ENCODE results near the gene ZBTB32.

DNA sequence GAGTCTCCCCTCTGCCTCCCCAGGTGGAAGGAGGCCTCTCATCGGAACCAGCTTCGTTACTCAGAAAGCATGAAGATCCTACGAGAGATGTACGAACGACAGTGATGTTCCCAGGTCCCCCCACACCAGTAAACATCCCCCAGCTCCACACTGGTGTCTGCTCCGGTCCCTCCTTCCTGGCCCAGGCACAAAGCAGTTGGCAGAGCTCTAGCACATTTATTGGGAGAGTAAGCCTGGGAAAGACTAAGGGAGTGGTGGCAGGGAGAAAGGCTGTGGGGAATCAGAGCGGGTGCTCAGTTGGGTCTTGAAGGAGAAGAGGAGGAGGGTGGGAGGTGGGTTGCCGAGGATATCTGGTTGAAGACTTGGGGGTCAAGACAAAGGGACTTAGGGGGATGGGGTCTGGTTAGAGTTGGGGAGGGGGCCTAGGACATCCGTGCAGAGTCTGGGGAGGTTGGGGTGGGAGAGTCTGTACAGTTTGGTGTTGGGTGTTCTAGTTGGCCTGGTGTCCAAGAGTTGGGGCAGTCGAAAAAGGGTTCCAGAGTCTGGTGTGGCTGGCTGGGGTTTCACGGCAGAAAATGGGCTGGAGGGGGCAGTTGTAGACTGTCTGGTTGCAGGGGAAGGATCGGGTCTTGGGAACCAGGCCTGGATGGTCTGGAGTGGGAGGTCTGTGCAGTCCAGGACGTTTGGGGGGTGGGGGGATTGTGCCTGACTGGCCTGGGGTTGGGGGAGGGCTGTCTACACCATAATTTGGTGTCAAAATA, 50.2 kb downstream of the ZBTB32 start:
- TF ChIP-seq, protein P1, sequence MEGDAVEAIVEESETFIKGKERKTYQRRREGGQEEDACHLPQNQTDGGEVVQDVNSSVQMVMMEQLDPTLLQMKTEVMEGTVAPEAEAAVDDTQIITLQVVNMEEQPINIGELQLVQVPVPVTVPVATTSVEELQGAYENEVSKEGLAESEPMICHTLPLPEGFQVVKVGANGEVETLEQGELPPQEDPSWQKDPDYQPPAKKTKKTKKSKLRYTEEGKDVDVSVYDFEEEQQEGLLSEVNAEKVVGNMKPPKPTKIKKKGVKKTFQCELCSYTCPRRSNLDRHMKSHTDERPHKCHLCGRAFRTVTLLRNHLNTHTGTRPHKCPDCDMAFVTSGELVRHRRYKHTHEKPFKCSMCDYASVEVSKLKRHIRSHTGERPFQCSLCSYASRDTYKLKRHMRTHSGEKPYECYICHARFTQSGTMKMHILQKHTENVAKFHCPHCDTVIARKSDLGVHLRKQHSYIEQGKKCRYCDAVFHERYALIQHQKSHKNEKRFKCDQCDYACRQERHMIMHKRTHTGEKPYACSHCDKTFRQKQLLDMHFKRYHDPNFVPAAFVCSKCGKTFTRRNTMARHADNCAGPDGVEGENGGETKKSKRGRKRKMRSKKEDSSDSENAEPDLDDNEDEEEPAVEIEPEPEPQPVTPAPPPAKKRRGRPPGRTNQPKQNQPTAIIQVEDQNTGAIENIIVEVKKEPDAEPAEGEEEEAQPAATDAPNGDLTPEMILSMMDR (IDR thresholded peaks at IDR 0.05; ENCODE audit: low read depth, low read length): no peak
- no peak for TF ChIP-seq POLR2A (IDR thresholded peaks at IDR 0.05; ENCODE audit: extremely low read depth, insufficient read length)

All from NB4 (cell line).